Stimulated activated CD4-positive, alpha-beta T cell treated with anti-CD3 and anti-CD28 coated beads, Interleukin-15, amount 100 ng/mL, for 24 hours (primary cell): ENCODE measurements around the gene SRA1.
A peak's percentile ranks its signal among the peaks of the same experiment; 100 is the strongest.
"Not testable (repeated sequence)": the region's sequence is repeated elsewhere in the genome, so short reads cannot be mapped to it uniquely, and the experiment has no call there.

Source experiments
- DNase-seq: peaks from one replicate; pipeline ENCODE4 v3.0.0-alpha.2; 2020

The SRA1 gene

GRCh38 chr5:140557136-140557805, at the start of gene SRA1:
Gene SRA1 (minus strand): TSS chr5:140557473. CDS start chr5:140557452, 21 bp downstream.
- DNase-seq = peak; percentile 93

GRCh38 chr5:140607031-140607430, 49.8 kb upstream of the SRA1 start:
- DNase-seq = no peak

- no peak for DNase-seq
Measured at GRCh38 chr5:140605879-140606278, 48.6 kb upstream of the SRA1 start.

- DNase-seq = no peak
Measured at GRCh38 chr5:140603734-140604133, 46.5 kb upstream of the SRA1 start.

- not testable (repeated sequence) for DNase-seq
Measured at GRCh38 chr5:140603446-140603698, 46.1 kb upstream of the SRA1 start.

- no peak for DNase-seq
Measured at GRCh38 chr5:140602147-140602546, 44.9 kb upstream of the SRA1 start.

GRCh38 chr5:140600096-140600495, 42.8 kb upstream of the SRA1 start:
- DNase-seq = no peak

GRCh38 chr5:140598836-140599235, 41.6 kb upstream of the SRA1 start:
- no peak for DNase-seq

GRCh38 chr5:140596321-140596741, 39.1 kb upstream of the SRA1 start:
- no peak for DNase-seq

- no peak for DNase-seq
Measured at GRCh38 chr5:140595538-140596300, 38.4 kb upstream of the SRA1 start.

- no peak for DNase-seq
Measured at GRCh38 chr5:140594169-140594568, 36.9 kb upstream of the SRA1 start.

GRCh38 chr5:140593070-140593469, 35.8 kb upstream of the SRA1 start:
- not testable (repeated sequence) for DNase-seq

GRCh38 chr5:140591747-140592372, 34.6 kb upstream of the SRA1 start:
- no peak for DNase-seq

- DNase-seq = no peak
Measured at GRCh38 chr5:140590861-140591260, 33.6 kb upstream of the SRA1 start.

- DNase-seq = no peak
Measured at GRCh38 chr5:140588311-140589070, 31.2 kb upstream of the SRA1 start.

GRCh38 chr5:140587495-140587894, 30.2 kb upstream of the SRA1 start:
- DNase-seq = no peak

GRCh38 chr5:140579188-140579747, 22.0 kb upstream of the SRA1 start:
- DNase-seq = not testable (repeated sequence)

- DNase-seq = no peak
Measured at GRCh38 chr5:140576776-140577201, 19.5 kb upstream of the SRA1 start.

GRCh38 chr5:140575309-140575708, 18.0 kb upstream of the SRA1 start:
- DNase-seq = no peak

- DNase-seq = no peak
Measured at GRCh38 chr5:140574165-140574564, 16.9 kb upstream of the SRA1 start.

GRCh38 chr5:140573683-140574082, 16.4 kb upstream of the SRA1 start:
- DNase-seq = no peak

- DNase-seq = no peak
Measured at GRCh38 chr5:140571105-140571504, 13.8 kb upstream of the SRA1 start.

GRCh38 chr5:140570488-140570887, 13.2 kb upstream of the SRA1 start:
- DNase-seq = no peak
